IMR-90 (cell line): ENCODE data around the gene ZSCAN5C. TPM values are rescaled to one million over a fixed set of nuclear protein-coding genes. Genes with fewer than 3 reads are reported as not detected.

Experiments used
- ATAC-seq: fragments of 200-7000 bp; cut with Tn5 transposase; 2 replicates; pipeline ENCODE4 v1.9.1; 2020; ENCODE audit warnings: low read depth, mild to moderate bottlenecking, moderate library complexity
- BruUV-seq: library from RNA; stranded (reverse); fragments of 400-500 nt; replicated peaks from 2 replicates; lab custom pipeline; 2021; lab: Mats Ljungman, UMichigan
- CTCF ChIA-PET: fragments of 300-600 bp; formaldehyde crosslinking; extraction: SDS; loops from one replicate; lab custom pipeline; 2021; ENCODE audit warnings: antibody characterized with exemption; lab: Yijun Ruan, JAX
- POLR2A ChIA-PET: fragments of 300-600 bp; sonication (Branson Sonifier 250); formaldehyde crosslinking; loops from one replicate; lab custom pipeline; 2022; ENCODE audit warnings: antibody characterized with exemption; ENCODE audit not compliant: unreplicated experiment; lab: Charles Lee
- DNase-seq: peaks from one replicate; pipeline ENCODE4 v3.0.0; 2013
- H2AFZ ChIP-seq: replicated peaks from 2 replicates; pipeline ENCODE3; 2013; ENCODE audit warnings: low read length, mild to moderate bottlenecking; ENCODE audit not compliant: poor library complexity
- H2AK5ac ChIP-seq: 2 replicates; pipeline ENCODE4 v1.6.1; 2013; ENCODE audit warnings: low read depth, low read length, inconsistent platforms
- H2AK9ac ChIP-seq: replicated peaks from 2 replicates; pipeline ENCODE3; 2013; ENCODE audit warnings: mild to moderate bottlenecking, low read depth, low read length, moderate library complexity; ENCODE audit not compliant: poor library complexity
- H2BK120ac ChIP-seq: 2 replicates; pipeline ENCODE4 v1.6.1; 2013; ENCODE audit warnings: low read depth, low read length, inconsistent platforms
- H2BK15ac ChIP-seq: 3 replicates; pipeline ENCODE4 v1.6.1; 2013; ENCODE audit warnings: low read depth, low read length, inconsistent platforms
- H2BK20ac ChIP-seq: 2 replicates; pipeline ENCODE4 v1.6.1; 2013; ENCODE audit warnings: low read depth, mild to moderate bottlenecking, inconsistent platforms, low read length, moderate library complexity
- H2BK5ac ChIP-seq: 2 replicates; pipeline ENCODE4 v1.6.1; 2013; ENCODE audit warnings: mild to moderate bottlenecking, low read depth, low read length, inconsistent platforms; ENCODE audit not compliant: poor library complexity, severe bottlenecking
- H3K14ac ChIP-seq: replicated peaks from 2 replicates; pipeline ENCODE4 v1.6.1; 2013; ENCODE audit warnings: low read depth, low read length, inconsistent platforms
- H3K18ac ChIP-seq: 2 replicates; pipeline ENCODE4 v1.6.1; 2013; ENCODE audit warnings: low read depth, low read length, control low read depth
- H3K23ac ChIP-seq: 2 replicates; pipeline ENCODE4 v1.6.1; 2013; ENCODE audit warnings: low read depth, low read length, inconsistent platforms
- H3K27ac ChIP-seq: 2 replicates; pipeline ENCODE4 v1.5.1; 2013; ENCODE audit warnings: mild to moderate bottlenecking, control low read depth, low read length; ENCODE audit not compliant: insufficient read depth
- H3K27me3 ChIP-seq: 2 replicates; pipeline ENCODE4 v1.6.1; 2013; ENCODE audit warnings: low read length; ENCODE audit not compliant: control insufficient read depth, insufficient read depth
- H3K36me3 ChIP-seq: 2 replicates; pipeline ENCODE4 v1.6.1; 2013; ENCODE audit warnings: low read length, mixed read lengths; ENCODE audit not compliant: control insufficient read depth, insufficient read depth
- H3K4ac ChIP-seq: 2 replicates; pipeline ENCODE4 v1.6.1; 2013; ENCODE audit warnings: low read depth, low read length, inconsistent platforms
- H3K4me1 ChIP-seq: 2 replicates; pipeline ENCODE4 v1.6.1; 2013; ENCODE audit warnings: low read length, mixed read lengths; ENCODE audit not compliant: control insufficient read depth, insufficient read depth
- H3K4me2 ChIP-seq: 2 replicates; pipeline ENCODE4 v1.6.1; 2013; ENCODE audit warnings: low read depth, mild to moderate bottlenecking, control low read depth, low read length, moderate library complexity
- H3K4me3 ChIP-seq: 2 replicates; pipeline ENCODE4 v1.5.1; 2013; ENCODE audit warnings: low read depth, mild to moderate bottlenecking, control low read depth, low read length, moderate library complexity; ENCODE audit not compliant: insufficient read depth
- H3K56ac ChIP-seq: 2 replicates; pipeline ENCODE4 v1.6.1; 2013; ENCODE audit warnings: low read length, inconsistent platforms; ENCODE audit not compliant: insufficient read depth; ENCODE audit errors: extremely low read depth
- H3K79me1 ChIP-seq, 2 experiments: 2 replicates each; pipeline ENCODE4 v1.6.1; 2013; ENCODE audit warnings: low read length in 2 of 2, inconsistent platforms in 1 of 2, low read depth in 1 of 2
- H3K9ac ChIP-seq: 2 replicates; pipeline ENCODE4 v1.6.1; 2013; ENCODE audit warnings: low read depth, low read length, control low read depth
- H3K9me1 ChIP-seq: 2 replicates; pipeline ENCODE4 v1.6.1; 2013; ENCODE audit warnings: low read length, inconsistent platforms; ENCODE audit not compliant: insufficient read depth
- H3K9me3 ChIP-seq: 2 replicates; pipeline ENCODE4 v1.6.1; 2013; ENCODE audit warnings: low read length; ENCODE audit not compliant: control insufficient read depth, insufficient read depth
- H4K20me1 ChIP-seq: 2 replicates; pipeline ENCODE4 v1.6.1; 2013; ENCODE audit warnings: low read length, inconsistent platforms; ENCODE audit not compliant: insufficient read depth
- H4K5ac ChIP-seq: 2 replicates; pipeline ENCODE4 v1.6.1; 2013; ENCODE audit warnings: mild to moderate bottlenecking, low read depth, low read length, control low read depth
- H4K8ac ChIP-seq, 2 experiments: 2 replicates each; pipeline ENCODE4 v1.6.1; 2013; ENCODE audit warnings: low read depth in 2 of 2, low read length in 2 of 2, control low read depth in 1 of 2, inconsistent platforms in 1 of 2
- H4K91ac ChIP-seq: 2 replicates; pipeline ENCODE4 v1.6.1; 2013; ENCODE audit warnings: low read depth, low read length, inconsistent platforms; ENCODE audit not compliant: insufficient read depth
- NFE2L2 ChIP-seq: fragments of 150-350 bp; IDR thresholded peaks from 2 replicates; pipeline ENCODE4 v1.6.1; 2016; ENCODE audit warnings: low read depth, mild to moderate bottlenecking, low read length
- WGBS, 2 experiments: methylation state at CpG; one replicate each; pipeline versions ENCODE4 v1.1.5 to v1.1.7; 2013; ENCODE audit warnings: missing lambda C conversion rate in 2 of 2; ENCODE audit not compliant: insufficient read length in 1 of 2; ENCODE audit errors: extremely low coverage in 2 of 2; 5-methylcytosine and 5-hydroxymethylcytosine counted together
- dilution Hi-C: fragments of 300-500 bp; cut with HindIII; formaldehyde crosslinking; loops from one replicate; pipeline ENCODE4 v1.14.3; 2018; ENCODE audit warnings: low sequenced_read_pairs; ENCODE audit not compliant: unreplicated experiment
- in situ Hi-C: fragments of 300-500 bp; cut with MboI; formaldehyde crosslinking; loops from 3 replicates; pipeline ENCODE4 v1.14.3; 2019; ENCODE audit warnings: low sequenced_read_pairs, inconsistent platforms, mixed read lengths
- intact Hi-C: fragments of 100-400 bp; cut with micrococcal nuclease; formaldehyde crosslinking; loops from 2 replicates; pipeline ENCODE4 v1.10.0; 2022
- polyA plus RNA-seq, 3 experiments: library from polyadenylated mRNA; depleted of rRNA; stranded (reverse); fragments of >200 nt; gene quantifications; 2 replicates each; pipeline ENCODE4 v1.2.3, GENCODE V29; 2012; ENCODE audit warnings: low replicate concordance in 1 of 3
- total RNA-seq: library from RNA; depleted of rRNA; stranded (reverse); fragments of >200 nt; gene quantifications from 2 replicates; pipeline ENCODE4 v1.2.3, GENCODE V29; 2012

Gene ZSCAN5C
- total and polyA plus RNA-seq, 2 of the 4 experiments (the other 2 are of a cell fraction): not detected

DNA sequence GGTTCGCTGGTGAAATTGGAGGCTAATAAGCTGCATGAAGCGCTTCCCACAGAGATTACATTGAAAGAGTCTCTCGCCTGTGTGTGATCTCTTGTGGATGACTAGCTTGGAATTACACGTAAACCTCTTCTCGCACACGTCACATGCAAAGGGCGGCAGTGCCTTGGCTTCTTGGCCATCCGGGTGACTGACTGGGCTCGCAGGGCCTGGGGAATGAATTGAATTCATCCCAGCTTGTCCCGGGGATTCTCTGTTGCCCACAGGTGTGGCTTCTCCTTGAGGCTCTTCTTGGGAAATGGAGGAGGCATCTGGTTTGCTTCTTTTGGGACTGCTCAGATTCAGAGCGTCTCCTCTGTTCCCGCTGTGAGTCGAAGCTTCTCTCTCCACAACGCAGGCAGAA is 19.8 kb downstream of the ZSCAN5C start:
- no peak overlapping the region for H2AFZ ChIP-seq
- H3K4ac ChIP-seq: no peak overlapping the region
- H3K9me3 ChIP-seq: peaks cover 5% of the 10 kb centered on the region; the same call in 1 of the 2 replicates
- H3K9me1 ChIP-seq: no peaks in the 10 kb centered on the region
- no peak overlapping the region for H3K4me3 ChIP-seq
- no peak for TF ChIP-seq NFE2L2
- no peak overlapping the region for H3K27ac ChIP-seq
- ChIA-PET CTCF (no interaction called here), POLR2A (no interaction called here)
- H4K91ac ChIP-seq: no peak overlapping the region
- in situ Hi-C loops: no loop called here
- no peak overlapping the region for H4K8ac ChIP-seq
- H3K79me1 ChIP-seq: no peaks in the 10 kb centered on the region
- H2BK5ac ChIP-seq: no peak overlapping the region
- H4K20me1 ChIP-seq: no peaks in the 10 kb centered on the region
- H3K23ac ChIP-seq: no peak overlapping the region
- no peak overlapping the region for H3K56ac ChIP-seq
- H3K4me2 ChIP-seq: no peak overlapping the region
- H3K9ac ChIP-seq: no peak overlapping the region
- WGBS, 2 experiments: 75% methylated on average over 2 of the region's 14 CpGs; no CpG with 5 or more reads in 1 of the 2 experiments
- no peak overlapping the region for H2BK15ac ChIP-seq
- dilution Hi-C loops: no loop called here
- ATAC-seq: no peak
- H2AK9ac ChIP-seq: no peak overlapping the region
- H2AK5ac ChIP-seq: no peak overlapping the region
- H3K27me3 ChIP-seq: no peaks in the 10 kb centered on the region
- no peaks in the 10 kb centered on the region for H3K4me1 ChIP-seq
- no peaks in the 10 kb centered on the region for H3K36me3 ChIP-seq
- no TSS peak for BruUV-seq
- H3K14ac ChIP-seq: no peak overlapping the region
- intact Hi-C loops: no loop called here
- no peak overlapping the region for H2BK20ac ChIP-seq
- no peak for DNase-seq
- no peak overlapping the region for H3K18ac ChIP-seq
- H4K5ac ChIP-seq: no peak overlapping the region
- H2BK120ac ChIP-seq: no peak overlapping the region
